ENCODE results near the gene TPGS1.
"Not testable (repeated sequence)": the region's sequence is repeated elsewhere in the genome, so short reads cannot be mapped to it uniquely, and the experiment has no call there.

The TPGS1 gene

GRCh38 chr19:478236-478903 is 28.9 kb upstream of the TPGS1 start:
- no peak for DNase-seq

- DNase-seq: no peak
Observed at GRCh38 chr19:478976-479375, 28.3 kb upstream of the TPGS1 start.

GRCh38 chr19:480016-480855 is 27.1 kb upstream of the TPGS1 start:
- DNase-seq: peak; percentile 40

- DNase-seq: not testable (repeated sequence)
Observed at GRCh38 chr19:481100-481499, 26.2 kb upstream of the TPGS1 start.

- no peak for DNase-seq
Observed at GRCh38 chr19:482186-483041, 24.9 kb upstream of the TPGS1 start.

- no peak for DNase-seq
Observed at GRCh38 chr19:483332-484072, 23.8 kb upstream of the TPGS1 start.

- DNase-seq: no peak
Observed at GRCh38 chr19:484494-484893, 22.8 kb upstream of the TPGS1 start.

GRCh38 chr19:485077-485476 is 22.2 kb upstream of the TPGS1 start:
- no peak for DNase-seq

- DNase-seq: no peak
Observed at GRCh38 chr19:485583-486236, 21.6 kb upstream of the TPGS1 start.

- DNase-seq: peak; percentile 90
Observed at GRCh38 chr19:488505-489417, 18.5 kb upstream of the TPGS1 start.

- DNase-seq: no peak
Observed at GRCh38 chr19:489418-490196, 17.7 kb upstream of the TPGS1 start.

- DNase-seq: no peak
Observed at GRCh38 chr19:491146-491741, 16.1 kb upstream of the TPGS1 start.

- peak; percentile 62 for DNase-seq
Observed at GRCh38 chr19:492091-492531, 15.2 kb upstream of the TPGS1 start.

GRCh38 chr19:493391-494170 is 13.7 kb upstream of the TPGS1 start:
- no peak for DNase-seq

GRCh38 chr19:494171-495080 is 12.9 kb upstream of the TPGS1 start:
- no peak for DNase-seq

GRCh38 chr19:495081-495401 is 12.3 kb upstream of the TPGS1 start:
- no peak for DNase-seq

- peak; percentile 41 for DNase-seq
Observed at GRCh38 chr19:495402-496111, 11.7 kb upstream of the TPGS1 start.
